K562 (cell line): ENCODE data around the gene HRC. TPM values are rescaled to one million over a fixed set of nuclear protein-coding genes. Genes with fewer than 3 reads are reported as not detected.

Source experiments
- CREB5 ChIP-seq: fragments of 250-450 bp; sonication (Bioruptor Pico); IDR thresholded peaks from 2 replicates; pipeline ENCODE4 v1.5.0; 2020; ENCODE audit warnings: mild to moderate bottlenecking
- CSDE1 ChIP-seq, 2 experiments: fragments of 450-650 bp; IDR thresholded peaks; 2 replicates each; pipeline ENCODE4 v1.6.1; 2016; ENCODE audit warnings: mild to moderate bottlenecking in 1 of 2
- GABPA ChIP-seq: fragments of 200-800 bp; sonication (Bioruptor generic); conservative IDR thresholded peaks from 2 replicates; pipeline ENCODE4 v1.6.1; 2016; ENCODE audit warnings: low read depth, missing genetic modification characterization, missing compliant biosample characterization
- IRF2 ChIP-seq: sonication (generic); formaldehyde crosslinking; IDR thresholded peaks from 2 replicates; pipeline ENCODE4 v1.8.1; 2022; ENCODE audit warnings: mild to moderate bottlenecking, missing genetic modification reagents
- MITF ChIP-seq: IDR thresholded peaks from 2 replicates; pipeline ENCODE4 v1.6.1; 2014; ENCODE audit warnings: antibody characterized with exemption
- NCOA2 ChIP-seq, 2 experiments: fragments of 450-650 bp; IDR thresholded peaks; 2 replicates each; pipeline ENCODE4 v1.6.1; 2018; ENCODE audit warnings: mild to moderate bottlenecking in 2 of 2, moderate library complexity in 1 of 2; ENCODE audit not compliant: partially characterized antibody in 2 of 2
- POLR2AphosphoS2 ChIP-seq: IDR thresholded peaks from 2 replicates; pipeline ENCODE4 v1.6.1; 2012; ENCODE audit warnings: low read length, improper control_type of control experiment
- POLR2B ChIP-seq: fragments of 450-650 bp; IDR thresholded peaks from 2 replicates; pipeline ENCODE4 v1.6.1; 2018; ENCODE audit warnings: low read depth; ENCODE audit not compliant: partially characterized antibody
- RBM14 ChIP-seq: fragments of 200-400 bp; formaldehyde crosslinking; IDR thresholded peaks from 2 replicates; pipeline ENCODE4 v1.6.1; 2018; ENCODE audit warnings: low read depth, mild to moderate bottlenecking, low read length, moderate library complexity, borderline replicate concordance; ENCODE audit not compliant: insufficient read depth
- RREB1 ChIP-seq: fragments of 250-450 bp; sonication (Bioruptor Pico); IDR thresholded peaks from 2 replicates; pipeline ENCODE4 v1.4.0; 2020
- SNIP1 ChIP-seq: fragments of 450-650 bp; IDR thresholded peaks from 2 replicates; pipeline ENCODE4 v1.7.1; 2017; ENCODE audit warnings: low read depth, mild to moderate bottlenecking
- SRF ChIP-seq, 2 experiments: fragments of 250-450, 450-650 bp in 1 of 2; sonication (Bioruptor Pico) in 1 of 2; sonication (generic) in 1 of 2; formaldehyde crosslinking; IDR thresholded peaks; 2 replicates each; pipeline versions ENCODE4 v1.5.0 to v1.5.1; 2020 to 2022; ENCODE audit warnings: mild to moderate bottlenecking in 1 of 2, missing genetic modification reagents in 1 of 2
- STAT5A ChIP-seq: IDR thresholded peaks from 2 replicates; pipeline ENCODE4 v1.6.1; 2012; ENCODE audit warnings: low read length, inconsistent platforms, borderline replicate concordance
- ZBTB26 ChIP-seq: fragments of 450-650 bp; formaldehyde crosslinking; IDR thresholded peaks from 2 replicates; pipeline ENCODE4 v1.4.0; 2022; ENCODE audit warnings: missing genetic modification characterization
- ZNF408 ChIP-seq: fragments of 250-450 bp; sonication (Bioruptor Pico); IDR thresholded peaks from 2 replicates; pipeline ENCODE4 v1.4.0; 2020; ENCODE audit warnings: low read depth, mild to moderate bottlenecking, moderate library complexity
- polyA plus RNA-seq, 8 experiments: library from polyadenylated mRNA; depleted of rRNA in 4 of 8; stranded (reverse) in 5 of 8; unstranded in 3 of 8; fragments of >200 nt; fragmentation: Nextera tagmentation in 2 of 8; fragmentation: Illumina TruSeq in 1 of 8; extraction: Ambion mirVana in 2 of 8; extraction: Trizol in 1 of 8; gene quantifications; 2 replicates each; pipeline versions ENCODE4 v1.2.1 to v1.2.3, GENCODE V29; 2011 to 2014; ENCODE audit warnings: inconsistent platforms in 1 of 8, missing spikeins in 1 of 8
- total RNA-seq, 7 experiments: library from RNA; depleted of rRNA in 6 of 7; stranded (reverse); fragments of >200 nt in 6 of 7; fragmentation: Illumina TruSeq in 2 of 7; extraction: Trizol in 2 of 7; gene quantifications; 2 replicates each; pipeline versions ENCODE4 v1.2.1 to v1.2.3, GENCODE V29; 2011 to 2021; ENCODE audit warnings: low replicate concordance in 1 of 7

HRC gene
- total and polyA plus RNA-seq, 9 of the 15 experiments (the other 6 are each of a cell fraction or from before 2014, with no cell fraction given), result 0.66 to 18.7 (median 13.1) TPM

DNA sequence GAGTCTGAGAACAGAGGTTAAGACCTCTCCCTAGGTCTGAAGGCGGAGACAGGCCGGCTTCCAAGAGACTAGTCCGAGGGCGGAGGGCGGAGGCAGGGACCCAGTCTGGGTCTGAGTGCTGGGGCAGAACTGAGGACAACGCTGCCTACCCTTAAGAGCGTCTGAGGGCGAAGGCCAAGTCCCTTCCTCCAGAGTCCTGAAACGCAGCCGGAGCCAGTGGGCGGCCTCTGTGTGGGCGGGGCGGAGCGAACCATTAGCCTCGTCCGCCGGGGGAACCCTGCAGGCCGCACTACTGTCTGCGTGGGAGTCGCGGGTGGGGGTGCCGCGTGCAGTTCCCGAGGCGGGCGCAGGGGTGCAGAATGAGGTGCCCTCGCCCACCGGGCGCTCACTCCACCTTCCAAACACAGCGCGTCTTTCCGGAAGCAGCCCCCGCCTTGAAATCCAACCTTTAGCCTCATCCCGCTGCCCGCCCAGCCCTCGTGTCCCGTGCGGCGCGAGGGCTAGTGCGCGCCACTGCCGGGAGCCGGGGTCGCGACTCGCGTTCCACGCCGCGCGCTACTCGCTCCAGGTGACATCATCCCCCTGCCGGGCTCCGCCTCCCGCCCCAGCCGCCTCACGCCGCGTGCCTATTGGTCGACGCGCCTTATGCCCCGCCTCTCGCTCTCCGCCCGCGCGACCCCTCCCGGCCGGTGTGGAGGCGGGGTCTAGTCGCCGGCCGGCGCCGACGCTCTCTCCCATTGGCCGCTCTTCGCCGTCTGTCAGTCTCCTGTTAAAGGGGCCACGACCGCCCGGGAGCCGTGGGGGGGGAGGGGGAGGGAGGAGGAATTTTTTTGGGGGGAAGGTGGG is 36.4 kb downstream of the HRC start, which contains the start of gene C19orf73 (continued):
- no peak for TF ChIP-seq MITF
- peak; percentile 80 for TF ChIP-seq GABPA (tag)
- TF ChIP-seq CREB5, result no peak
- no peak for TF ChIP-seq ZNF408 (CRISPR knock-in tag)
- TF ChIP-seq RBM14, result no peak
- no peak for TF ChIP-seq POLR2AphosphoS2
- TF ChIP-seq NCOA2 (IDR thresholded peaks at IDR 0.05; ENCODE audit: partially characterized antibody in 2 of 2), result no peak
- no peak for TF ChIP-seq STAT5A
- TF ChIP-seq IRF2 (CRISPR knock-in tag), result no peak
- no peak for TF ChIP-seq SRF (CRISPR knock-in tag; IDR thresholded peaks at IDR 0.05)
- peak; percentile 36; the same call in 1 of the 2 replicates for TF ChIP-seq RREB1 (CRISPR knock-in tag)
- TF ChIP-seq SNIP1, result no peak
- TF ChIP-seq POLR2B, result peak; percentile 38
- no peak; a peak in 1 of 4 replicates for TF ChIP-seq CSDE1 (IDR thresholded peaks at IDR 0.05)
- TF ChIP-seq ZBTB26, result no peak
